GM12878 (cell line): Measurements from ENCODE around the gene ARL11. TPM values are rescaled to one million over a fixed set of nuclear protein-coding genes. Genes with fewer than 3 reads are reported as not detected.
"Not testable (repeated sequence)": the region's sequence is repeated elsewhere in the genome, so short reads cannot be mapped to it uniquely, and the experiment has no call there.

Source experiments
- ATAC-seq: fragments of 200-7000 bp; cut with Tn5 transposase; 3 replicates; pipeline ENCODE4 v1.9.1; 2020; ENCODE audit warnings: mild to moderate bottlenecking, moderate library complexity
- BruUV-seq: library from RNA; stranded (reverse); fragments of 400-500 nt; replicated peaks from 2 replicates; lab custom pipeline; 2021; lab: Mats Ljungman, UMichigan
- CTCF ChIA-PET: fragments of 300-600 bp; sonication (Branson Sonifier 250); formaldehyde crosslinking; extraction: SDS; loops from one replicate; lab custom pipeline; 2021; ENCODE audit warnings: inconsistent platforms; lab: Yijun Ruan, JAX
- POLR2A ChIA-PET: fragments of 350-600 bp; formaldehyde crosslinking; extraction: SDS; loops from one replicate; lab custom pipeline; 2021; ENCODE audit warnings: inconsistent platforms; lab: Charles Lee
- RAD21 ChIA-PET: fragments of 300-600 bp; sonication (Branson Sonifier 250); formaldehyde crosslinking; loops from one replicate; lab custom pipeline; 2023; ENCODE audit warnings: antibody characterized with exemption; ENCODE audit not compliant: unreplicated experiment; lab: Charles Lee
- SMC1A ChIA-PET: fragments of 300-600 bp; sonication (Branson Sonifier 250); formaldehyde crosslinking; loops from one replicate; lab custom pipeline; 2023; ENCODE audit not compliant: unreplicated experiment, uncharacterized antibody; lab: Charles Lee
- DNase-seq: peaks from one replicate; pipeline ENCODE4 v3.0.0-alpha.2; 2011; ENCODE audit warnings: low read depth, low spot score
- FAIRE-seq: peaks from 3 replicates; lab custom pipeline; 2011; peaks lifted over from hg19 to GRCh38; lab: Jason Lieb, UNC
- H2AFZ ChIP-seq: 2 replicates; pipeline ENCODE4 v1.6.0; 2011; ENCODE audit warnings: low read depth, low read length, control low read depth; ENCODE audit not compliant: control insufficient read depth
- H3K27ac ChIP-seq: 2 replicates; pipeline ENCODE4 v1.5.1; 2011; ENCODE audit warnings: control low read depth; ENCODE audit not compliant: control insufficient read depth, insufficient read depth
- H3K27me3 ChIP-seq, 2 experiments: replicated peaks in 1 of 2; 2 replicates each; pipeline versions ENCODE4 v1.6.0 to v1.6.1; 2011; ENCODE audit warnings: low read length in 1 of 2; ENCODE audit not compliant: control insufficient read depth in 2 of 2, insufficient read depth in 2 of 2
- H3K36me3 ChIP-seq, 2 experiments: 2 replicates each; pipeline ENCODE4 v1.5.1; 2011; ENCODE audit warnings: low read length in 1 of 2; ENCODE audit not compliant: control insufficient read depth in 2 of 2, insufficient read depth in 2 of 2
- H3K4me1 ChIP-seq: 2 replicates; pipeline ENCODE4 v1.6.1; 2011; ENCODE audit warnings: mild to moderate bottlenecking, low read length, moderate library complexity, mixed read lengths; ENCODE audit not compliant: control insufficient read depth, insufficient read depth
- H3K4me2 ChIP-seq: 2 replicates; pipeline ENCODE4 v1.6.0; 2011; ENCODE audit warnings: control low read depth; ENCODE audit not compliant: control insufficient read depth, insufficient read depth
- H3K4me3 ChIP-seq: fragments of 200-600 bp; sonication (generic); 2 replicates; pipeline ENCODE4 v1.5.1; 2016
- H3K79me2 ChIP-seq: 2 replicates; pipeline ENCODE4 v1.6.0; 2011; ENCODE audit warnings: low read length; ENCODE audit not compliant: control insufficient read depth, insufficient read depth
- H3K9ac ChIP-seq: 2 replicates; pipeline ENCODE4 v1.8.0; 2011; ENCODE audit warnings: low read length, control low read depth, mixed read lengths; ENCODE audit not compliant: control insufficient read depth, insufficient read depth
- H3K9me3 ChIP-seq: replicated peaks from 3 replicates; pipeline ENCODE4 v1.5.1; 2011; ENCODE audit warnings: mild to moderate bottlenecking, low read length; ENCODE audit not compliant: control insufficient read depth, insufficient read depth
- H4K20me1 ChIP-seq: 2 replicates; pipeline ENCODE4 v1.6.0; 2011; ENCODE audit not compliant: control insufficient read depth, insufficient read depth
- ASH2L ChIP-seq: fragments of 300-600, 200-600 bp; sonication (generic); IDR thresholded peaks from 2 replicates; pipeline ENCODE4 v1.6.1; 2017; ENCODE audit warnings: low read depth, mild to moderate bottlenecking, borderline replicate concordance
- HDAC2 ChIP-seq: fragments of 200-600 bp; sonication (generic); IDR thresholded peaks from 2 replicates; pipeline ENCODE4 v1.6.1; 2017
- KLF5 ChIP-seq: fragments of 450-650 bp; IDR thresholded peaks from 2 replicates; pipeline ENCODE4 v1.6.1; 2014; ENCODE audit warnings: mild to moderate bottlenecking; ENCODE audit not compliant: partially characterized antibody
- LARP7 ChIP-seq: fragments of 450-650 bp; IDR thresholded peaks from 2 replicates; pipeline ENCODE4 v1.6.1; 2017; ENCODE audit warnings: mild to moderate bottlenecking
- NFIC ChIP-seq: IDR thresholded peaks from 2 replicates; pipeline ENCODE4 v1.6.1; 2012; ENCODE audit warnings: low read depth, mild to moderate bottlenecking, inconsistent platforms, low read length, moderate library complexity
- POLR2A ChIP-seq: IDR thresholded peaks from 2 replicates; pipeline ENCODE4 v1.6.1; 2011; ENCODE audit warnings: low read depth, mild to moderate bottlenecking, low read length
- RBBP5 ChIP-seq: fragments of 200-600 bp; sonication (generic); conservative IDR thresholded peaks from 2 replicates; pipeline ENCODE4 v1.6.1; 2016
- RCOR1 ChIP-seq: conservative IDR thresholded peaks from 2 replicates; pipeline ENCODE4 v1.6.1; 2012; ENCODE audit warnings: low read depth, low read length, improper control_type of control experiment
- RFX5 ChIP-seq: IDR thresholded peaks from 2 replicates; pipeline ENCODE4 v1.6.1; 2011; ENCODE audit warnings: low read depth, low read length, improper control_type of control experiment
- SMAD1 ChIP-seq: fragments of 450-650 bp; IDR thresholded peaks from 2 replicates; pipeline ENCODE4 v1.6.1; 2018; ENCODE audit warnings: mild to moderate bottlenecking, low read depth; ENCODE audit not compliant: partially characterized antibody
- ZBED1 ChIP-seq: IDR thresholded peaks from 2 replicates; pipeline ENCODE4 v1.6.1; 2016; ENCODE audit warnings: borderline replicate concordance
- ZNF622 ChIP-seq: fragments of 450-650 bp; IDR thresholded peaks from 2 replicates; pipeline ENCODE4 v1.6.1; 2017; ENCODE audit warnings: mild to moderate bottlenecking, inconsistent platforms
- WGBS: methylation state at CpG from one replicate; pipeline ENCODE4 v1.1.6; 2016; ENCODE audit warnings: low lambda C conversion rate; ENCODE audit not compliant: insufficient replicate concordance, insufficient coverage; ENCODE audit errors: missing lambda C conversion rate; 5-methylcytosine and 5-hydroxymethylcytosine counted together
- in situ Hi-C: fragments of 300-500 bp; cut with MboI; formaldehyde crosslinking; loops from 9 replicates; pipeline ENCODE4 v1.14.3; 2018; ENCODE audit warnings: mixed read lengths
- intact Hi-C: fragments of 100-400 bp; cut with micrococcal nuclease; formaldehyde crosslinking; loops from one replicate; pipeline ENCODE4 v1.14.2; 2022; ENCODE audit not compliant: unreplicated experiment
- polyA plus RNA-seq, 11 experiments: library from polyadenylated mRNA; depleted of rRNA in 4 of 11; unstranded in 6 of 11; stranded (reverse) in 5 of 11; fragments of >200 nt; fragmentation: Nextera tagmentation in 4 of 11; fragmentation: Illumina TruSeq in 1 of 11; extraction: Ambion mirVana in 4 of 11; extraction: Trizol in 1 of 11; gene quantifications; 1 replicate in 1 of 11; 2 replicates in 10 of 11; pipeline versions ENCODE4 v1.2.1 to v1.2.3, GENCODE V29; 2011 to 2016; ENCODE audit warnings: inconsistent platforms in 2 of 11, missing spikeins in 2 of 11, low read depth in 1 of 11
- total RNA-seq, 4 experiments: library from RNA; depleted of rRNA in 3 of 4; stranded (reverse); fragments of >200 nt in 3 of 4; fragmentation: Illumina TruSeq in 1 of 4; extraction: Trizol in 1 of 4; gene quantifications; 2 replicates each; pipeline versions ENCODE4 v1.2.1 to v1.2.3, GENCODE V29; 2013 to 2021
- TF ChIP-seq, protein P1 (sequence below): fragments of 450-650 bp; IDR thresholded peaks from 2 replicates; pipeline ENCODE4 v1.6.1; 2016; ENCODE audit warnings: mild to moderate bottlenecking
- TF ChIP-seq, protein P2 (sequence below): IDR thresholded peaks from 2 replicates; pipeline ENCODE4 v1.6.1; 2011; ENCODE audit warnings: low read depth, mild to moderate bottlenecking, low read length, moderate library complexity, borderline replicate concordance; ENCODE audit errors: extremely low read depth
- TF ChIP-seq, protein P3 (sequence below): fragments of 450-650 bp; IDR thresholded peaks from 2 replicates; pipeline ENCODE4 v1.6.1; 2017; ENCODE audit warnings: borderline replicate concordance

Gene ARL11
- total and polyA plus RNA-seq, 10 of the 15 experiments (the other 5 are each of a cell fraction or from before 2014, with no cell fraction given) = 2.0 to 7.2 (median 4.4) TPM

DNA sequence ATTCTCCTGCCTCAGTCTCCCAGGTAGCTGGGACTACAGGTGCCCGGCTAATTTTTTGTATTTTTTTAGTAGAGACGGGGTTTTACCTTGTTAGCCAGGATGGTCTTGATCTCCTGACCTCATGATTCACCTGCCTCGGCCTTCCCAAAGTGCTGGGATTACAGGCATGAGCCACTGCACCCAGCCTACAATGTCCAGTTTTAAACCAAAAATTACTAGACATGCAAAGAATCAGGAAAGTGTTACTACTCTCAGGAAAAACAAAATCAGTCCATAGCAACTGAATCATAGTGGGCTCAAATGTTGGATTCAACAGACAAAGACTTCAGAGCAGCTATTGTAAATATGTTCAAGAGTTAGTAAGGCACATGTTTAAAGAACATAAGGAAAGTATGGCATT, 16.3 kb upstream of the ARL11 start:
- POLR2A ChIA-PET, H4K20me1 ChIP-seq, DNase-seq, FAIRE-seq, ATAC-seq, H3K4me3 ChIP-seq, H3K4me2 ChIP-seq, SMC1A ChIA-PET, H2AFZ ChIP-seq, H3K9ac ChIP-seq, in situ Hi-C loops, BruUV-seq, H3K27ac ChIP-seq, H3K9me3 ChIP-seq, RAD21 ChIA-PET, H3K36me3 ChIP-seq, H3K4me1 ChIP-seq, H3K79me2 ChIP-seq, intact Hi-C loops, H3K27me3 ChIP-seq: not testable (repeated sequence)
- CTCF ChIA-PET = interaction anchor here (0.7 to 0.8 kb wide), 3 partner anchors 9 to 190 kb away, joined by 3 read pairs; partner anchors contain the start of gene ARL11
- WGBS = 90% methylated on average over 2 of the region's 3 CpGs

DNA sequence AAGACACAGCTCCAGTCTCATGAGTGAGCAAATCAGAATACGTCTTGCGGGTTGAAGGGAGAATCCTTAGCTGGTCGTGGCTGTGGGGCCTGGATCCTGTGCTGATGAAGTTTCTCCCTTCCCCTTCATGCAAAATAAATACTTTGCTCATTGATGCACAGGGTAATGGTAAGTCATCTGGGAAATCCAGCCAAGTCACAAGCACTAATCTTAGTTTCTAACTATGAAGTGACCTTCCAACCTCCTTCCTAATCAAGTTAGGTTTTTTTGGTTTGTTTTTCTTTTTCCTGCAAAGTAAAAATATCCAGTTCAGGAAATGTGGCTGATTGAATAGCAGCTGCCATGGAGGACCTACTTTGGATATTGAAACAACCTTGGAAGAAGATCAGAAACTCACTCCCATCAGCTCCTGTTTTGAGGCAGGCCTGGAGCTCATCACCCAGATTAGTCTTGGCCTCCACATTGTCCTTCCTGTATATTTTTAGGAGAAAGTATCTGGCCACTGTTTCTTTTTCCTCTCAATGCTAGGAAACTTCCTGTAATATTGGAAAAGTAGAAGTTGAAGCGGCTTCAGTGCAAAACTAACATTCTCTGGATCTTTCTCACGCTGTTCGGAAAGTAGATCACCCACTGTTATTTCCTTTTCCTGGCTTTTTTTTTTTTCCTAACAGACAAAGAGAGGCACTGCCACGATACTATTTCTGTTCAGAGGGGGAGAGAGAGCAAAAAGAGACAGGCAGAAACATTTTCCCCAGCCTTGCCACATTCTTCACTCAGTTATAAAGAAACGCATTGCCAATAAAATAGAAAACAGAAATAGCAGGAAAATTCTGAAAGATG, 12.3 kb upstream of the ARL11 start:
- no peak overlapping the region for H2AFZ ChIP-seq
- H3K4me3 ChIP-seq = no peak overlapping the region
- ChIA-PET RAD21 (no interaction called here), SMC1A (interaction anchor here (0.8 to 1.2 kb wide), 2 partner anchors 9 to 161 kb away, joined by 4 to 5 read pairs; no protein-coding TSS in a partner anchor), CTCF (interaction anchor here (1.3 to 1.6 kb wide), 3 partner anchors 8 to 315 kb away, joined by 4 to 8 read pairs (median 4); no protein-coding TSS in a partner anchor), POLR2A (interaction anchor here (0.6 to 1.3 kb wide), 2 partner anchors 177 to 1031 kb away, joined by 4 read pairs; no protein-coding TSS in a partner anchor)
- no peak overlapping the region for H3K27ac ChIP-seq
- ATAC-seq = no peak
- H4K20me1 ChIP-seq = no peaks in the 10 kb centered on the region
- WGBS = 69% methylated on average over 8 of the region's 8 CpGs
- no peak overlapping the region for H3K4me2 ChIP-seq
- BruUV-seq = no TSS peak
- FAIRE-seq = no peak
- DNase-seq = no peak
- H3K9ac ChIP-seq = no peak overlapping the region
- no peaks in the 10 kb centered on the region for H3K36me3 ChIP-seq
- in situ Hi-C loops (no loop called here), intact Hi-C loops (no loop called here)
- H3K4me1 ChIP-seq = no peaks in the 10 kb centered on the region
- no peaks in the 10 kb centered on the region for H3K27me3 ChIP-seq
- no peaks in the 10 kb centered on the region for H3K9me3 ChIP-seq
- no peaks in the 10 kb centered on the region for H3K79me2 ChIP-seq
- TF ChIP-seq, protein P1, sequence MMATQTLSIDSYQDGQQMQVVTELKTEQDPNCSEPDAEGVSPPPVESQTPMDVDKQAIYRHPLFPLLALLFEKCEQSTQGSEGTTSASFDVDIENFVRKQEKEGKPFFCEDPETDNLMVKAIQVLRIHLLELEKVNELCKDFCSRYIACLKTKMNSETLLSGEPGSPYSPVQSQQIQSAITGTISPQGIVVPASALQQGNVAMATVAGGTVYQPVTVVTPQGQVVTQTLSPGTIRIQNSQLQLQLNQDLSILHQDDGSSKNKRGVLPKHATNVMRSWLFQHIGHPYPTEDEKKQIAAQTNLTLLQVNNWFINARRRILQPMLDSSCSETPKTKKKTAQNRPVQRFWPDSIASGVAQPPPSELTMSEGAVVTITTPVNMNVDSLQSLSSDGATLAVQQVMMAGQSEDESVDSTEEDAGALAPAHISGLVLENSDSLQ = no peak
- no peak for TF ChIP-seq ZNF622
- TF ChIP-seq, protein P2, sequence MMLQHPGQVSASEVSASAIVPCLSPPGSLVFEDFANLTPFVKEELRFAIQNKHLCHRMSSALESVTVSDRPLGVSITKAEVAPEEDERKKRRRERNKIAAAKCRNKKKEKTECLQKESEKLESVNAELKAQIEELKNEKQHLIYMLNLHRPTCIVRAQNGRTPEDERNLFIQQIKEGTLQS = no peak
- TF ChIP-seq RCOR1 = no peak
- no peak for TF ChIP-seq LARP7
- TF ChIP-seq RFX5 = no peak
- no peak for TF ChIP-seq SMAD1
- TF ChIP-seq KLF5 = no peak
- no peak for TF ChIP-seq POLR2A
- TF ChIP-seq NFIC = no peak
- TF ChIP-seq ASH2L = no peak
- TF ChIP-seq HDAC2 = no peak
- TF ChIP-seq, protein P3, sequence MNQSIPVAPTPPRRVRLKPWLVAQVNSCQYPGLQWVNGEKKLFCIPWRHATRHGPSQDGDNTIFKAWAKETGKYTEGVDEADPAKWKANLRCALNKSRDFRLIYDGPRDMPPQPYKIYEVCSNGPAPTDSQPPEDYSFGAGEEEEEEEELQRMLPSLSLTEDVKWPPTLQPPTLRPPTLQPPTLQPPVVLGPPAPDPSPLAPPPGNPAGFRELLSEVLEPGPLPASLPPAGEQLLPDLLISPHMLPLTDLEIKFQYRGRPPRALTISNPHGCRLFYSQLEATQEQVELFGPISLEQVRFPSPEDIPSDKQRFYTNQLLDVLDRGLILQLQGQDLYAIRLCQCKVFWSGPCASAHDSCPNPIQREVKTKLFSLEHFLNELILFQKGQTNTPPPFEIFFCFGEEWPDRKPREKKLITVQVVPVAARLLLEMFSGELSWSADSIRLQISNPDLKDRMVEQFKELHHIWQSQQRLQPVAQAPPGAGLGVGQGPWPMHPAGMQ = no peak
- TF ChIP-seq RBBP5 = no peak
- TF ChIP-seq ZBED1 = no peak
